Measurements from ENCODE around the gene BRINP1.

Gene BRINP1

DNA sequence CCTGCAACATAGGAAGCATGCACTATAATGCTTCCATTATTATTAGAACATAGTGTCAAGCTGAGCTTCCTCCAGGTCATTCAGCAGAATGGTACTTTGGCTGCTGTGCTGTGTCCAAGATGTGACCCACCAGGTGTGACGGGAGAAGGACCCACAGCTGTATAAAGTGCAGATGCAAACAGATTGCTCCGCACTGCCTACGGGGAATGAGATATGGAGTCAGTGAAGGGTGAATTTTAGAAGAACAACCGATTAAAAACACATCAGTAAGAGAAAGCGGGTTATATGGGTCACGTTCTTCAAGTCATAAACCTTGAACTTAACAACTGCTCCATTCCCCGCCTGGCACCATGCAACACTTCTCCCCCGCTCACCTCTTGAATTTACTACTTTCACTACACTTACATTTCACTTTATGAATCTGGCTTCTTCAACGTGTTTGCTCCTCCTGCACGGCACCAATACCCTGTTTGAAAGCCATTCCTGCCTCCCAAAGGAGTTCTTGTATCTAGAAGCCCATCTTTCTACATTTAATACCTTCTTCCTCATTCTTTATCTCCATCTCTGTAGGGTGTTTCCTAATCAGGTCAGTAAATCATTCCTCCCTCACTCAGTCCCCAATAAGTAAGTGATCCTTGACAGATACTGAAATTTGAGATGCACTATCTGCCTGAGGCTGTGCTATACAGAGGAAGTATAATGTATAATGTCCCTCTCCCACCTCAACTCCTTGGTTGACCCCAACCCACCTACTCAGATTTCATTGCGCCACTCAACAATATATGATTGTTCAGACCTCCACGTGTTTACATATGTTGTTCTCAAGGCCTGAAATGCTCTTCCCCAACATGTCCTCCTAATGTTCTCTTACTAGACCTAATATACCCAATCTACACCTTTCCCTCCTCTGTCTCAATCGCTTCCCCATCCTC is 25.9 kb downstream of the BRINP1 start:
- no peak overlapping the region for H3K27ac ChIP-seq
- TF ChIP-seq, protein P1, sequence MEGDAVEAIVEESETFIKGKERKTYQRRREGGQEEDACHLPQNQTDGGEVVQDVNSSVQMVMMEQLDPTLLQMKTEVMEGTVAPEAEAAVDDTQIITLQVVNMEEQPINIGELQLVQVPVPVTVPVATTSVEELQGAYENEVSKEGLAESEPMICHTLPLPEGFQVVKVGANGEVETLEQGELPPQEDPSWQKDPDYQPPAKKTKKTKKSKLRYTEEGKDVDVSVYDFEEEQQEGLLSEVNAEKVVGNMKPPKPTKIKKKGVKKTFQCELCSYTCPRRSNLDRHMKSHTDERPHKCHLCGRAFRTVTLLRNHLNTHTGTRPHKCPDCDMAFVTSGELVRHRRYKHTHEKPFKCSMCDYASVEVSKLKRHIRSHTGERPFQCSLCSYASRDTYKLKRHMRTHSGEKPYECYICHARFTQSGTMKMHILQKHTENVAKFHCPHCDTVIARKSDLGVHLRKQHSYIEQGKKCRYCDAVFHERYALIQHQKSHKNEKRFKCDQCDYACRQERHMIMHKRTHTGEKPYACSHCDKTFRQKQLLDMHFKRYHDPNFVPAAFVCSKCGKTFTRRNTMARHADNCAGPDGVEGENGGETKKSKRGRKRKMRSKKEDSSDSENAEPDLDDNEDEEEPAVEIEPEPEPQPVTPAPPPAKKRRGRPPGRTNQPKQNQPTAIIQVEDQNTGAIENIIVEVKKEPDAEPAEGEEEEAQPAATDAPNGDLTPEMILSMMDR (IDR thresholded peaks at IDR 0.05), result no peak
- no peak for TF ChIP-seq ZFX (IDR thresholded peaks at IDR 0.05; ENCODE audit: borderline replicate concordance)

GRCh38 chr9:119339056-119339455 is 30.2 kb downstream of the BRINP1 start:
- TF ChIP-seq, protein P1 (IDR thresholded peaks at IDR 0.05), result no peak
- TF ChIP-seq ZFX (IDR thresholded peaks at IDR 0.05; ENCODE audit: borderline replicate concordance), result no peak
- no peak overlapping the region for H3K27ac ChIP-seq

DNA sequence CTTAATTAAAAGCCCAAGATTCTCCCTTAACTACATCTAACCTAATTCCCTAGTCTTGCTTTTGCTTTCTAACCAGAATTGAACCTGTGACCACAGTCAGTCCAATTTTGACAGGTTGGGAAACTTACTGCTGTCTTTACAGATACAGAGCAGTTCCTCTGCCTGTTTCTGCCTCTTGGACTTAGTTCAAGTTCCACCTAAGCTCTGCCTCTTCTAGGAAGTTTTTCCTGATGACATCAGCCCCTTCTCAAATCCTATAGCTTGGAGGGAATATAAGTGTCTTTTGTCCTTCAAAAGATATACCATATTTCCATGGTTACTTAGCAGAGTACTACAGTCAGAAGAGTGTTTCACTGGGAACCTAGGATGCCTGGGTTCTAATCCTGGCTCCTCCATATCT is 31.7 kb downstream of the BRINP1 start:
- TF ChIP-seq, protein P1 (IDR thresholded peaks at IDR 0.05), result no peak
- TF ChIP-seq ZFX (IDR thresholded peaks at IDR 0.05; ENCODE audit: borderline replicate concordance), result no peak
- H3K27ac ChIP-seq, result no peak overlapping the region

GRCh38 chr9:119334745-119335144 is 34.5 kb downstream of the BRINP1 start:
- H3K27ac ChIP-seq, result no peak overlapping the region
- TF ChIP-seq, protein P1 (IDR thresholded peaks at IDR 0.05), result no peak
- no peak for TF ChIP-seq ZFX (IDR thresholded peaks at IDR 0.05; ENCODE audit: borderline replicate concordance)

DNA sequence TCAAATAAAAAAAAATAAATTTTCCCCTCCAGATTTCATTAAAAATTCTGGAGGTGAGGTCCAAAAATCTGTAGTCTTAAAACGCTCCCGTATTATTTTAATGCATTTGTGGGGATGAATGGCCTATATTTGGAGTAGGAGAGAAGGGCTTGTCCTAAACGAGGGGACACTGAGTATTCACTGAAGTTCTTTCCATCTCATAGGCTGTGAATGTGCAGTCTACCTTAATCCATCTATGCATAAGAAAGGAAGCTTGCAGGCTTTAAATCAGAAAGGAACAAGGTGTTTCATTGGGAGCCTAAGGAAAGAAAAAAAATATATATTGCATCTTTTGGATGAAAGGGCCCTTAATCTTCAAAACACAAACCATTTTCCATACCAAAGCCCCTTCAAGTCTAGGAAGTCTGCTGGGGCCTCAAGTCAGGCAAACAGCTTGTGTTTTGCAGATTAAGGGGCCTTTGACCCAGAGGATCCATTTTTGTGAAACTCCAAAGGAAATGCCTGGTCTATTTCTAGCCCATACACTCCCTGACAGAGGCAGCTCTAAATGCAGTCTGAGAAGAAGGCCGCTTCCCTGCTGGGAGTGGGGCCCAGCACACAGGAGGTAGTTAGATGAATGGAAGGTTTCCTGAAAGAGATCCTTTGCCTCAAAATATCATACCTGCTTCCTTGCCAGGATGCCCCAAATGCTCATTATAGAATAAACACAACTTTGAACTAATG is 35.6 kb downstream of the BRINP1 start:
- H3K27ac ChIP-seq, result no peak overlapping the region
- TF ChIP-seq, protein P1 (IDR thresholded peaks at IDR 0.05), result no peak

- TF ChIP-seq ZFX (IDR thresholded peaks at IDR 0.05; ENCODE audit: borderline replicate concordance), result no peak
- TF ChIP-seq, protein P1 (IDR thresholded peaks at IDR 0.05), result no peak
- no peak overlapping the region for H3K27ac ChIP-seq
Measured at GRCh38 chr9:119332522-119332921, 36.7 kb downstream of the BRINP1 start.

DNA sequence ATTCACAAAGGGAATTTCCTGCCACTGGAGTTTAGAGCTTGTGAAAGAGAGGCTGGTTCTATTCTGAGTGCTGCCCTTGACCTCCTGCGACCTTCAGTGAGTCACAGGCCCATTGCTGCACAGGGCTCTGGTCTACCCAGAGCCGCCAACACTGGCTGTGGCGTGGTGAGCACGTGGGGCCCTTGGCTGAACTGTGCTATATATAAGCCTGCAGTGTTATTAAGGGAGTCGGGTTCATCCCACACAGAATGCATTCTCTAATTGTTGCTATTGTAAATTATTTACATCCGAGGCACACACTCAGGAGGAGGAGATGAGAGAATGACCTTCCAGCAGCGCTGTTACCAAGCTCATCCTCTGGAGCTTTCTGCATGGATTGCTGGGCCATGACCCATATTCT is 47.1 kb downstream of the BRINP1 start:
- H3K27ac ChIP-seq, result no peak overlapping the region

More for the DNA sequence above, 47.1 kb downstream of the BRINP1 start:
- TF ChIP-seq, protein P1 (IDR thresholded peaks at IDR 0.05), result no peak
- no peak for TF ChIP-seq ZFX (IDR thresholded peaks at IDR 0.05; ENCODE audit: borderline replicate concordance)
